GM06990 (cell line): ENCODE measurements around the gene CCDC188.

Experiments
- DNase-seq: peaks from one replicate; pipeline ENCODE4 v3.0.0-alpha.2; 2011; ENCODE audit not compliant: insufficient read length; ENCODE audit errors: extremely low read depth
- H3K27me3 ChIP-seq: replicated peaks from 2 replicates; pipeline ENCODE4 v1.6.0; 2011; ENCODE audit warnings: low read length; ENCODE audit not compliant: control insufficient read depth, insufficient read depth
- H3K36me3 ChIP-seq: 2 replicates; pipeline ENCODE4 v1.5.1; 2011; ENCODE audit warnings: low read length; ENCODE audit not compliant: control insufficient read depth, insufficient read depth
- H3K4me3 ChIP-seq: replicated peaks from 2 replicates; pipeline ENCODE4 v1.5.1; 2011; ENCODE audit warnings: low read depth, mild to moderate bottlenecking, control low read depth, low read length
- TF ChIP-seq, protein P1 (sequence below): IDR thresholded peaks from 2 replicates; pipeline ENCODE4 v1.5.1; 2011; ENCODE audit warnings: low read length, control low read depth, mild to moderate bottlenecking, inconsistent platforms; ENCODE audit not compliant: insufficient read depth, poor library complexity, severe bottlenecking

The CCDC188 gene

DNA sequence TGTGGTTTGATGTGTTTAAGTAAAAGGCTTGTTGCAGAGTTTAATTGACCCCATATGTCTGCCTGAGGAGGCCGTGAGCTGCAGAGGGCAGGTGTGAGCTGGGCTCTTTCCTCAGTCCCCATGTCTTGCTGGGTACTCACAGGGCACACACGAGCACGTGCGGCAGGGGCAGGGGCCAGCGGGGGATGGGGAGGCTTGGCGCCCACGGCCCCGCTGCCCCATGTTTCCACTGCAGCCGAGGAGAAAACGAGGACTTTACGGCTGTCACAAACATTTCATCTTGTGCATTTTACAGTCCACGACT lies 24.7 kb upstream of the CCDC188 start:
- H3K27me3 ChIP-seq: no peaks in the 10 kb centered on the region; the same call in 1 of the 2 replicates
- H3K4me3 ChIP-seq: no peak overlapping the region
- TF ChIP-seq, protein P1, sequence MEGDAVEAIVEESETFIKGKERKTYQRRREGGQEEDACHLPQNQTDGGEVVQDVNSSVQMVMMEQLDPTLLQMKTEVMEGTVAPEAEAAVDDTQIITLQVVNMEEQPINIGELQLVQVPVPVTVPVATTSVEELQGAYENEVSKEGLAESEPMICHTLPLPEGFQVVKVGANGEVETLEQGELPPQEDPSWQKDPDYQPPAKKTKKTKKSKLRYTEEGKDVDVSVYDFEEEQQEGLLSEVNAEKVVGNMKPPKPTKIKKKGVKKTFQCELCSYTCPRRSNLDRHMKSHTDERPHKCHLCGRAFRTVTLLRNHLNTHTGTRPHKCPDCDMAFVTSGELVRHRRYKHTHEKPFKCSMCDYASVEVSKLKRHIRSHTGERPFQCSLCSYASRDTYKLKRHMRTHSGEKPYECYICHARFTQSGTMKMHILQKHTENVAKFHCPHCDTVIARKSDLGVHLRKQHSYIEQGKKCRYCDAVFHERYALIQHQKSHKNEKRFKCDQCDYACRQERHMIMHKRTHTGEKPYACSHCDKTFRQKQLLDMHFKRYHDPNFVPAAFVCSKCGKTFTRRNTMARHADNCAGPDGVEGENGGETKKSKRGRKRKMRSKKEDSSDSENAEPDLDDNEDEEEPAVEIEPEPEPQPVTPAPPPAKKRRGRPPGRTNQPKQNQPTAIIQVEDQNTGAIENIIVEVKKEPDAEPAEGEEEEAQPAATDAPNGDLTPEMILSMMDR: no peak
- no peaks in the 10 kb centered on the region for H3K36me3 ChIP-seq
- DNase-seq: no peak

DNA sequence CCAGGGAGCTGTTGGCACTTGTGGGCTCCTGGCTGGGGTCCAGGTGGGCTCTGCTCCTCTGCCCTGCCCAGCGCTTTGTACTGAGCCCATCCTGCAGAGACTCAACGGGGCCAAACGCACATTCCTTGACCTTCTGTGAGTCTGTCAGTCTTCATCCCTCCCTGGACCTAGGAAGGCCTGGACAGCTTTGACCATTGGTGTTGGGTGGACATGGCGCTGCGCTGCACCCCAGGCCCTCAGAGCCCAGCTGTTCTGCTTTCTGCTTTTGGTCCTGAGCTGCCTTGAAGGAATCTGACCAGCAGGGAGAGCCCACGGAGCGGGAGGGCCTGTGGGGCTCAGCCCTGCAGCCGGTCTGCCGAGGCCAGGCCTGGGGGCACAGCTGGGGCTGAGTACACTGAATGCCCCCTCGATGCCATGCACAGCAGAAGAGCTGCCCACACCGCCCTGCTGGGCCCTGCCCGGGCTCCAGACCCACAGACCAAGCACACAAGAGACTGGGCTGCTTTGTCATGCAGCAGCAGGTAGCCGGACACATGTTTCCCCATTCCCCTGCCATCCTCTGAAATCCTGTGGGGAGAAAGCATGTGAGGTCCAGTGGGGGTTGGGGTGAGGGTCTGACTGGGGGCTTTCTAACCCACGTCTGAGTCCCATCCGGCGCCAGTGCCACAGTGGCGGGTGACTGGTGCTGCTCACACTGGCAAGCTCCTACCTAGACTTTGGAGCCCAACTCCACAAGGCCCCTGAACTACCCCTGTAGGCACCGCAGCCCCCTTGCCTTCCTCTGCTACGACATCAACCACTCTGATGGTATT lies 24.1 kb upstream of the CCDC188 start:
- H3K27me3 ChIP-seq: no peaks in the 10 kb centered on the region; the same call in 1 of the 2 replicates
- no peak for DNase-seq

DNA sequence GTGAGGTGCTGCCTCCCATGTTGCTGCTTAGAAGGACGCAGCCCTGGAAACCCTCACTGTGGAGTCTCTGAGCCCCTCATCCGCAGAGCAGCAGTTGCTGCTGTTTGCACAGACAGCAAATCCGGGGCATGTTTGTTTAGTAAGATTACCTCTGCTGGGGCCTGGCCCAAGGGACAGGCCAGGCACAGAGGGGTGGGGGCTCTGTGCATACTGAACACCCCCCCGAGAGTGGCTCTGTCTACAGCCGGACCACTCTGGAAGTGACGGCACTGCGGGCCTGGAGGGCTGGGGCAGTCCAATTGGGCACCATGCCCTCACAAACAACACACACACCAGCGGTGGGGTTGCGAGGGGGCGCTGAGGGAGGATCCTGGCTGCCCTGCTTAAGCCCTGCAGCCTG lies 22.9 kb upstream of the CCDC188 start:
- Histone ChIP-seq H3K27me3 (no peaks in the 10 kb centered on the region; the same call in 1 of the 2 replicates), H3K36me3 (no peaks in the 10 kb centered on the region), H3K4me3 (no peak overlapping the region)
- TF ChIP-seq, protein P1: no peak
- no peak for DNase-seq

More for the DNA sequence above, 24.1 kb upstream of the CCDC188 start:
- Histone ChIP-seq H3K4me3 (no peak overlapping the region), H3K36me3 (no peaks in the 10 kb centered on the region)
- TF ChIP-seq, protein P1: peak; percentile 13

DNA sequence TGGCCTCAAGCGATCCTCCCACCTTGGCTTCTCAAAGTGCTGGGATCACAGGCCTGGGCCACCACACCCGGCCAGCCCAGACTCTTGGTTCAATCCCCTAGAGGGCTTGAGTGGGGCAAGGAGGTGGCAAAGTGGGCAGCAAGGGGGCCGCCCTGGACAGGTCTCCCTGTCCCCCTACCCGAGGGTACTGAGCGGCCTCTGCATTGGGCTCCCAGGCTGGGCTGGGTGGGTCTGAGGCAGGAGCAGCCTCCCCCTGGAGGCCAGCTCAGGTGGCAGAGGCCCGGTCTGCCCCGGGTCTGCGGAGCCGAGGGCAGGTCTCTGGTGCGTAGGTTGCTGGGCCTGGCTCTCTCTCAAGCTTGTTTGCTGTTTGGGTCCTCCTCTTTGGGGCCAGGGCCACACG lies 22.4 kb upstream of the CCDC188 start:
- Histone ChIP-seq H3K27me3 (no peaks in the 10 kb centered on the region; the same call in 1 of the 2 replicates), H3K36me3 (no peaks in the 10 kb centered on the region), H3K4me3 (no peak overlapping the region)
- DNase-seq: no peak
- TF ChIP-seq, protein P1: no peak

DNA sequence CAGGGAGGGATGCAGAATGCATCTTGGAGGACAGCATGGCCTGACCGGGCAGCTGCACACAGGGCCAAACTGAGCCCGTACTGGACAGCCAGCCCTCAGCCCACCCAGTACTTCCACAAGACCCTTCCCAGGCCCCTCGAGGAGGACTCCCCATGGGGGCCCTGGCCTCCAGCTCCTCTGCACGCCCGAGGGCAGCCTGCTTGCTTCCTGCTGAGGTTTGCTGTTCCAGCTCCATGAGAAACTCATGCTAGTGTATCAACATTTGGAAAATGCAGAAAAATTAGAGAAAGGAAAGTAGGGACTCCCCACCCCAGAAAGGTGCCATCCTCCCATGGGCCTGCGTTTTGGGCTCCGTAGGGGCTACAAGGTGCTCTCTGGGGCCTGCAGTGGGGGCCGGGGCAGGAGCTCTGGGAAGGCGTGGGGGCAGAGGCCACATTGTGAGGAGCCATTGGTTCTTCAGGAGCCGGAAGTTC lies 21.3 kb upstream of the CCDC188 start:
- no peak for DNase-seq
- Histone ChIP-seq H3K4me3 (no peak overlapping the region), H3K27me3 (no peaks in the 10 kb centered on the region; the same call in 1 of the 2 replicates), H3K36me3 (no peaks in the 10 kb centered on the region)
- TF ChIP-seq, protein P1: no peak
